NCI-H2227 (cell line): ENCODE data around the gene SF3A1.

Source experiments
- DNase-seq: peaks from one replicate; lab custom pipeline; 2025; ENCODE audit not compliant: unreplicated experiment; lab: John Stamatoyannopoulos, UW

Gene SF3A1

DNA sequence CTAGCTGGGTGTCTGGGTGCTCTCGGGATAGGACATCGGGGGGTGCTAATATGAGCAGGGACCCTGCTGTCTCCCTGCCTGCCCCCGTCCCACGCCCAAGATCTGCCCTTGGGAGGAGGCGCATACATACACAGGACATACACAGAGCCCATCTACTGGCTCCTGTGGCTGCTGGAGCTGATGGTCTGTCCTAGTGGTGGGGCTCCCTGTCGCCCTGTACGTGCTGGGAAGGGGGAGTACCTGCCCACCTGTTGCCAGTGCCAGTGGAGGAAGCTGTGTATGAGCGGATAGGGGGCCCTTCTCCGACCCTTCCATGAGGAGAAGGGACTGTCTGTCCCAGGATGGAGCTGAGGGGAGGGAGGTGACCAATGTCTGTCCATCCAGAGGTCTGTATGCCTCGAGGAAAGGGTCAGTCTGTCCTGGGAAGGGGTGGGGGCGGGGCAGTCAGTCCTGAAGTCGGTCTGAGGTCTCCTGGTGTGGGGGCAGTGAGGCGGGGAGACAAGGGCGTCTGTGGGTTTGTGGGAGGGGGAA is 30.9 kb downstream of the SF3A1 start:
- no peak for DNase-seq

DNA sequence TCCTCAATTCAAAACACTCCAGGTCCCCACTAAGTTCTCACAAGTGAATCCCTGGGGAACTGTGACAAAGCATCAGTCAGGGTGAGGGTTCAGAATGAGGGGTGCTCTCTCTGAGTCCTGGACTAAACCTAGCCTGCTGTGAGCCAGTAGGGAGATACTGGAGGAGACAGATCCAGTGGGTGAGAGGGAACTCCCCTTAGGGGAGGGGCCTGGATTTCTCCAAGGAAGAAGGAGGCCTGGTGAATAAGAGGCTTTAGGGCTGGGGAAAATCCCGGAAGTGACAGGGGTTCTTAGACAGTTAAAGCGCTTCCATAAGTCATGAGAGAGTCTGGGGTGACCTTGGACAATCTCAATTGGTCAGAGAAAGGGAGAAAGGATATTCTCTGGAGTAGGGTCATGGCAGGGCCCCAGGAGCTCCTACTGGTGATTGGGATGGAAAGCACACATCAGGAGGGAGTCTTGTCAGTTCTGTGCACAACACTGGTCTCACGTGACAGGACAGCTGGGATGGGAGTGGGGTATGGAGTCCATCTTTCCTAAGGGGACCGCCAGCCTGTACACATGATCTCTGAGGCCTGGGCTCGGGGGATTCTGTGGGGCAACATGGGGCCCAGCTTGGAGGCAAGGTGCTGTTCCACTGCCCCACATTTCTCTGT is 31.5 kb downstream of the SF3A1 start:
- peak; percentile 7 for DNase-seq

DNA sequence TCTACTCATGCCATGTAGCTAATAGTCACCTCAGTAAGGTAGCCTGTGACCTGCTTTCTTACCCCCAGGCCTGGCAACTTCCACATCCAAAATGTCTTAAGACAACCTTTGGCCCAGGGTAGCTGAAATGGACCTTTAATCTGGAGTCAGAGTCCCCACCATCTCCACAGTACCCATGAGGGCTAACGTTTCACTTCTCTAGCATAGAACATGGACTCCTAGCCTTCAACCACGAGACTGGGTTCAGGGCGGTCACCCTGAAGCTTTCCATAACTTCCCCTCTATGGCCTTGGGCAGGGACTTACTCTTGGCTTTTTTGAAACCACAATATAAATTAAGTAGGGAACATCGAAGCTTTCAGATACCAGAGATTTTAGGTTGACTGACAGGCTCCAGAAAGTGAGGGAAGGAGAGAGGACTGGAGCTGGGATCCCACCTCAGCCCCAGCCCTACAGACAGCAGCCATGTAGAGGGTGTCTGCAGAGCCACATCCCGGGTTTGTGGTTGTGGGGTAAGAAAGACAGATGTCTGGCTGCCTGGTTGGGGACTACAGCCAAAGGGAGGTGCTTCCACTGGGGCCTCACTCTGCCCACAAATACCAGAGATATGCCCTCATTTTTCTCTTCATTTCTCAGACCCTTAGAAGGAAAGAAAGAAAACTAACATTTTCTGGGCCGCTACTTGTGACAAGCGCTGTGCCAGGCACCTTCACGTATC is 32.5 kb downstream of the SF3A1 start:
- no peak for DNase-seq

- DNase-seq: no peak
Observed at GRCh38 chr22:30323246-30323645, 33.4 kb downstream of the SF3A1 start.

DNA sequence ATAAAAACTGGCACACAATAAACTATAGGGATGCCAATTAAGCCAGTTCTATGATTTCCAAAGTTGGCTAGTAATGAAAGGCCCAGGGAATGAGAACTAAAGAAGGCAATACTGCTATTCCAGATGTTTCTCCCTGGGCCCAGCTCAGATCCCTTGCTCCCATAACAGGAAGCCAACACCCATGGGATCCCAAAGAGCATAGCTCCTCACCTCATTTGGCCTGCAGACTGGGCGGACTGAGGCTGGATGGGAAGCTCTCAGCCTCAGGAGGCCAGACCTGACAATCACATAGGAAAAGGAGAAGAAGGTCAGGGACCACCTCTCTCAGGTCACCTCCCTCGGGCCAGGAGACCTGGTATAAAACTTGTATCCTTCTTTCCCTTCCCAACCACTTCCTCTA is 35.2 kb downstream of the SF3A1 start:
- no peak for DNase-seq

DNA sequence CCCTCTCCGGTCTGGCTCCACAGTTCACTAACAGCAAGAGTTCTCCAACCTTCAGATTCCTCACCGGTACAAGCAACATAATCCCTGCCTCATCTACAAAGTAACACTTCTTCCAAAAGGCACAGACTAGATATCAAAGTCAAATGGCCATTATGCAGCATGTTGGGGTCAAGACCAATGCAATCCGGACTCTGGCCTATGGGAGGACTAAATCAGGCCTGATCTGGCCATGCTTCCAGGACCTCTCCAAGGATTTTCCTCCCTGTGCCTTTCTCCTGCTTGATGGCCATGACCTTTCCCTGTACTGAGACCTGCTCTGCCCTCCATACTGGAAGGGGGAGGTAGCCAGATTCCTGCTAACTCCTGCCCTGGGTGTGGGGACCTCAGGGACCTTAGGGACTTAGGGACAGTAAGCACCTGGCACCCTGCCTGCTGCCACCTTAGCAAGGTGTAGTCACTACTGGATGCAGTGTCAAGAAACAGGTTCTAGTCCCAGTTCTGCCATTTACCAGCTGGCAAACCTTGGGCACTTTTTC is 36.6 kb downstream of the SF3A1 start:
- no peak for DNase-seq

DNA sequence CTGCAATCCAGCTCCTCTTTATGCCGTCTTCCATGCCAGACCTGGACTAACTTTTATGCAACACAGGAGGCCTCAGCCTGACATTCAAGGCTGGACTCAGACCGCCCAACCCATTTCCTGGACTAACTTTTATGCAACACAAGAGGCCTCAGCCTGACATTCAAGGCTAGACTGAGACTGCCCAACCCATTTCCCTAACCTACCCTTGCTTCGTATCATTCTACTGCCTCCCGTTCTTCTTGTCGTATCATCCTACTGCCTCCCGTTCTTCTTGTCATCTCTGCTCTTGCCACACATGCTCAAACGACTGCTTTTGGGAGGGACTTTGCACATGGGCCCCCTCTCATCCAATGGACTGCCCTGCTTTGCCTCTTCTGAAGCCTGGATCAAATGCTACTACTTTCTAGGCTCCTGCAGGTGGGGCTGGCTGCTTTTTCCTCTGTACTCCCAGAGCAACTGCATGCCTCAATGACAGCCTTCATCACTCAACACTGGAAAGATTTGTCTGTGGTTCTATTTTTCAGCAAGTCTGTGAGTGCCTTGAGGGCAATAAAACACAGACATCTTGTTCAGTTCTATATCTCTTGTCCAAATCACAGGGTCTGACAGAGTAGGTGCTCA is 37.8 kb downstream of the SF3A1 start:
- no peak for DNase-seq

DNA sequence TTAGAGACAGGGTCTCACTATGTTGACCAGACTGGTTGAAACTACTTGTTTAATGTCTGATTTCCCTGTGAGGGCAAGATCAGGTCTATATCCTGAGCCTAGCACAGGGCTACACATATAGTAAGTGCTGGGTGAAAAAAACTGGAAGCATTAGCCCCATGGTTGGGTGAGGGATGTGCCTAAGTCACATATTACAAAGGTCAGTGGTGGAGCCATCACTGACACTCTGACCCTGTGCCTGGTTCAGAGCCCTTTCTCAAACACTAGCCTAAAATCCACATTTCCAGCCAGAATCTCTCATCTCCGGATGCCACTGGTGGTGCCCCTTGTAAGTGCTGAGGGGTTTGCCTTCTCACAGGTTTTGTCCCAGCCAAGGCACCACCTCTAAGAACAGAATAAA is 38.9 kb downstream of the SF3A1 start:
- no peak for DNase-seq

DNA sequence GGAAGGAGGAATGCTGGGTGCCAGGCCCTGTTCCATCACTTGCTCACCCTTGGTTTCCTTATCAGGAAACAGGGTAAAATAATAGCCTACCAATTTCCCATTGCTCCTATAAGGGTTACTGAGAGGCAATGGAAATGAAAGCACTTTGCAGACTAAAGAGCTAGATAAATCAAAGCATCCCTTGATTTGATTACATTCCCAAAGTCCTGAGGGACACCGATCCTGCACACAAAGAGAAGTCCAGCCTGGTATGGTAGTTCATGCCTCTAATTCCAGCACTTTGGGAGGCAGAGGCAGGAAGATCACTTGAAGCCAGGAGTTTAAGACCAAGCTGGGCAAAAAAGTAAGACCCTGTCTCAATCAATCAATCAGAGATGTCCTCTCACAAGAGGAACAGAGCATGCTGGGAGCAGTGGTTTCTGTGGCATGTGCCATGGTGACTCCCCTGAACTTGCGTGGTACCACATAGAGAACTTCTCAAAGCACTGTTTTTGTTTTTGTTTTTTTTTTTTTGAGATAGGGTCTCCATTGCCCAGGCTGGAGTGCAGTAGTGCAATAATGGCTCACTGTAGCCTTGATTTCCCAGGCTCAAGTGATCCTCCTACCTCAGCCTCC is 40.6 kb downstream of the SF3A1 start:
- DNase-seq: no peak

DNA sequence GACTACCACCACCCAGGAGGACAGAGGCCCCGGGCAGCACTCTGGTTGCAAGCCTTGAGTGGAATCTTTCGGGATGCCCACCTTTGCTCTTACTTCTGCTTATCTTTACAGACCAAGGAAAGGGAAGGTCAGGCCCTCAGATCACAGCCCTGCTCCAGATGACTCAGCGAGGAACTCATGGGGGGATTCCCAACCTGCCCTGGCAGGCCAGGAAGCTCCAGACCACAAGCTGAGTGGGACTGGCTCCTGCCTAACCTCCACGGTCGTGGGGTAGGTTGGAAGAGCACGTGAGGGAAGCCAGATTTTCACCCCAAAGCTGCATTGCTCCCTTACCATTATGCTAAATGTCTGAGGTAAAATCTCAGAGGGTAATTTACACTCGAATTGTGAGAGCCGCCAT is 41.8 kb downstream of the SF3A1 start:
- no peak for DNase-seq

GRCh38 chr22:30313527-30314363 is 42.9 kb downstream of the SF3A1 start:
- no peak for DNase-seq

- no peak for DNase-seq
Observed at GRCh38 chr22:30312053-30312452, 44.6 kb downstream of the SF3A1 start.

- DNase-seq: no peak
Observed at GRCh38 chr22:30310881-30311771, 45.6 kb downstream of the SF3A1 start.

GRCh38 chr22:30309951-30310741 is 46.5 kb downstream of the SF3A1 start:
- no peak for DNase-seq

GRCh38 chr22:30308518-30309230 is 48.0 kb downstream of the SF3A1 start:
- no peak for DNase-seq

DNA sequence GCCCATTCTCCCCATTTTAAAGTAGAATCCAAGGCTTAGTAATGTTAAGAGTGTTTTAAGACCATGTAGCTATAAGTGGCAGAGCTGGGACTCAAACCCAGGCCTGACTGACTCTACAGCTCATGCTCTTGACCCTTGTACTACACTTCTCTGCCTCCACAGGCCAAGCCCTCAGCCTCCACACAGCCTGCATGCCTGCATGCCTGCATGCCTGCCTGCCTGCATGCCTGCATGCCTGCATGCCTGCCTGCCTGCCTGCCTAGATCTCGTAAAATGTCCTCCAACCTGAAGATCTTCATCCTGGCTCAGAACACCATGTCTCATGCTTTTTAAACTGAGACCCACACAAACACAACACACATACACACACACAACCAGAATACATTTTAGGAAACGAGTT is 48.6 kb downstream of the SF3A1 start:
- no peak for DNase-seq

- no peak for DNase-seq
Observed at GRCh38 chr22:30307041-30307574, 49.6 kb downstream of the SF3A1 start.

DNA sequence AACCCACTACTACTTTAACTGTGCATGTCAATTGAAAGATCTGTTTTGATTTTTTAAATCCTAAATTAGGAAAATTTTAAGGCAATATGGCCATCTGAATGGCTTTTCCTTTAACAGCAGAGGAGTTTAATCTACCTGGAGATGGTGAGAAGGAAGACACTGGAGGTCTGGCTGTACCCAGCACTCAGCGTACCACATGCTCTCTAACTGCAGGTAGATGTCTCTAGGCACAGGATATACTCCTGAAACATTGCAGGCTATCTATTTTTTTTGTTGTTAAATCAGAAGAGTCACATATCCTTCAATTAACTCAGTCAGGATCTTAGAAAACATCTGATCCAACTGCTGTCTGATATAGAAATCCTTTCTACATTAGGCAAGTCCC is 50.1 kb downstream of the SF3A1 start:
- no peak for DNase-seq
